Naive thymus-derived CD4-positive, alpha-beta T cell (primary cell): Measurements from ENCODE around the gene RAB6A. TPM values are rescaled to one million over a fixed set of nuclear protein-coding genes. Genes with fewer than 3 reads are reported as not detected.
"Not testable (repeated sequence)": the region's sequence is repeated elsewhere in the genome, so short reads cannot be mapped to it uniquely, and the experiment has no call there.

Experiments used
- ATAC-seq: fragments of 150-1000 bp; cut with Tn5 transposase; 2 replicates; pipeline ENCODE4 v1.10.0; 2021; ENCODE audit warnings: mild to moderate bottlenecking, moderate library complexity
- CTCF ChIA-PET: fragments of 350-600 bp; sonication (Branson Sonifier 250); formaldehyde crosslinking; loops from one replicate; lab custom pipeline; 2021; ENCODE audit warnings: antibody characterized with exemption; lab: Charles Lee
- POLR2A ChIA-PET: fragments of 350-600 bp; sonication (Branson Sonifier 250); formaldehyde crosslinking; loops from one replicate; lab custom pipeline; 2021; ENCODE audit warnings: antibody characterized with exemption, inconsistent platforms; lab: Charles Lee
- DNase-seq, 9 donors: peaks; one replicate each; pipeline versions ENCODE4 v3.0.0 to v3.0.0-alpha.2; 2020 to 2022; ENCODE audit warnings: mixed read lengths in 1 of 9
- H3K27ac ChIP-seq: one replicate; pipeline ENCODE4 v1.7.0; 2013; ENCODE audit warnings: mild to moderate bottlenecking, low read depth, low read length, moderate library complexity
- H3K27me3 ChIP-seq, 2 donors: one replicate each; pipeline ENCODE4 v1.7.0; 2013; ENCODE audit warnings: low read length in 2 of 2, mild to moderate bottlenecking in 2 of 2, moderate library complexity in 2 of 2; ENCODE audit not compliant: control insufficient read depth in 2 of 2, insufficient read depth in 2 of 2
- H3K36me3 ChIP-seq, 3 experiments: 1 replicate in 2 of 3; 2 replicates in 1 of 3; pipeline ENCODE4 v1.7.0; 2013; ENCODE audit warnings: low read length in 3 of 3, mild to moderate bottlenecking in 3 of 3, moderate library complexity in 1 of 3; ENCODE audit not compliant: insufficient read depth in 3 of 3, control insufficient read depth in 2 of 3
- H3K4me1 ChIP-seq, 2 donors: one replicate each; pipeline ENCODE4 v1.7.0; 2013; ENCODE audit warnings: low read length in 2 of 2, mild to moderate bottlenecking in 2 of 2, moderate library complexity in 1 of 2; ENCODE audit not compliant: control insufficient read depth in 2 of 2, insufficient read depth in 2 of 2
- H3K4me3 ChIP-seq: 2 replicates; pipeline ENCODE4 v1.7.0; 2013; ENCODE audit warnings: mild to moderate bottlenecking, low read length
- H3K9me3 ChIP-seq, 3 experiments: 1 replicate in 2 of 3; 2 replicates in 1 of 3; pipeline ENCODE4 v1.7.0; 2013; ENCODE audit warnings: low read length in 3 of 3; ENCODE audit not compliant: control insufficient read depth in 2 of 3
- H3K27ac Mint-ChIP-seq, 9 donors: one replicate each; pipeline ENCODE4 v1.8.0; 2020 to 2022; ENCODE audit warnings: mixed read lengths in 9 of 9, mild to moderate bottlenecking in 8 of 9, moderate library complexity in 5 of 9, inconsistent platforms in 2 of 9
- H3K27me3 Mint-ChIP-seq, 5 donors: one replicate each; pipeline ENCODE4 v1.8.0; 2021 to 2022; ENCODE audit warnings: mixed read lengths in 5 of 5, mild to moderate bottlenecking in 1 of 5
- H3K36me3 Mint-ChIP-seq, 5 donors: one replicate each; pipeline ENCODE4 v1.8.0; 2020 to 2022; ENCODE audit warnings: mixed read lengths in 5 of 5, mild to moderate bottlenecking in 3 of 5, inconsistent platforms in 1 of 5
- H3K4me1 Mint-ChIP-seq, 7 donors: one replicate each; pipeline ENCODE4 v1.8.0; 2020 to 2022; ENCODE audit warnings: mixed read lengths in 7 of 7, mild to moderate bottlenecking in 3 of 7, inconsistent platforms in 1 of 7
- H3K4me3 Mint-ChIP-seq, 10 donors: one replicate each; pipeline ENCODE4 v1.8.0; 2020 to 2022; ENCODE audit warnings: mild to moderate bottlenecking in 10 of 10, mixed read lengths in 10 of 10, moderate library complexity in 6 of 10, inconsistent platforms in 2 of 10
- H3K9me3 Mint-ChIP-seq, 11 donors: one replicate each; pipeline ENCODE4 v1.8.0; 2020 to 2022; ENCODE audit warnings: mixed read lengths in 11 of 11, mild to moderate bottlenecking in 4 of 11, inconsistent platforms in 1 of 11, moderate library complexity in 1 of 11
- intact Hi-C, 2 donors: fragments of 100-400 bp; cut with micrococcal nuclease; formaldehyde crosslinking; loops; one replicate each; pipeline ENCODE4 v1.15.1; 2023
- polyA plus RNA-seq, 2 donors: library from polyadenylated mRNA; unstranded; fragments of 300-500 nt; fragmentation: Illumina TruSeq; gene quantifications; one replicate each; pipeline ENCODE4 v1.2.3, GENCODE V29; 2021
- total RNA-seq, 6 experiments: library from RNA in 5 of 6; stranded (reverse) in 5 of 6; gene quantifications; 1 replicate in 5 of 6; 2 replicates in 1 of 6; pipeline ENCODE4 v1.2.3 and lab custom pipeline; 2021 to 2026

The RAB6A gene
- total and polyA plus RNA-seq, 7 experiments from 2014 or later, result 54.9 to 94.5 (median 80.0) TPM

- ATAC-seq, result no peak
- Histone ChIP-seq H3K9me3 (no peaks in the 10 kb centered on the region), H3K27ac (no peak overlapping the region), H3K36me3 (no peaks in the 10 kb centered on the region), H3K4me3 (no peak overlapping the region), H3K27me3 (no peaks in the 10 kb centered on the region), H3K4me1 (peaks cover 0 to 6% of the 10 kb centered on the region in 2 donors)
- peak overlapping the region in 2 of 9 donors; percentile 51 to 77 for H3K27ac Mint-ChIP-seq
- peaks cover 36 to 63% (median 54%) of the 10 kb centered on the region in 7 donors for H3K4me1 Mint-ChIP-seq
- no peaks in the 10 kb centered on the region for H3K27me3 Mint-ChIP-seq
- no peaks in the 10 kb centered on the region for H3K9me3 Mint-ChIP-seq
- ChIA-PET POLR2A (interaction anchor here (0.6 to 0.9 kb wide), 2 partner anchors 8 to 235 kb away, joined by 3 read pairs; no protein-coding TSS in a partner anchor), CTCF (interaction anchor here (0.6 to 0.7 kb wide), 3 partner anchors 27 to 1828 kb away, joined by 3 read pairs; no protein-coding TSS in a partner anchor)
- no peak overlapping the region for H3K4me3 Mint-ChIP-seq
- DNase-seq, result no peak
- H3K36me3 Mint-ChIP-seq, result peaks cover 0 to 12% (median 10%) of the 10 kb centered on the region in 5 donors
- intact Hi-C loops, result no loop called here
These were observed 8.0 kb downstream of the RAB6A start for GRCh38 chr11:73752903-73753302.

GRCh38 chr11:73752216-73752867, 8.5 kb downstream of the RAB6A start:
- intact Hi-C loops, result no loop called here
- H3K36me3 Mint-ChIP-seq, result peaks cover 0 to 11% (median 10%) of the 10 kb centered on the region in 5 donors
- CTCF ChIA-PET, result interaction anchor here (0.6 to 0.7 kb wide), 3 partner anchors 27 to 1827 kb away, joined by 3 read pairs; no protein-coding TSS in a partner anchor
- no peaks in the 10 kb centered on the region for H3K36me3 ChIP-seq
- peaks cover 0 to 6% of the 10 kb centered on the region in 2 donors for H3K4me1 ChIP-seq
- H3K4me3 Mint-ChIP-seq, result peak overlapping the region in 7 of 10 donors; percentile 1 to 52 (median 18)
- ATAC-seq (no peak), DNase-seq (no peak)
- peaks cover 40 to 63% (median 55%) of the 10 kb centered on the region in 7 donors for H3K4me1 Mint-ChIP-seq
- peak overlapping the region in 8 of 9 donors; percentile 13 to 77 (median 50) for H3K27ac Mint-ChIP-seq
- no peak overlapping the region for H3K4me3 ChIP-seq
- no peaks in the 10 kb centered on the region for H3K27me3 Mint-ChIP-seq
- no peaks in the 10 kb centered on the region for H3K9me3 Mint-ChIP-seq
- no peaks in the 10 kb centered on the region for H3K9me3 ChIP-seq
- no peaks in the 10 kb centered on the region for H3K27me3 ChIP-seq
- POLR2A ChIA-PET, result interaction anchor here (0.6 to 0.9 kb wide), 2 partner anchors 9 to 235 kb away, joined by 3 read pairs; no protein-coding TSS in a partner anchor
- H3K27ac ChIP-seq, result no peak overlapping the region

- DNase-seq, intact Hi-C loops, H3K27ac ChIP-seq, H3K9me3 ChIP-seq, H3K9me3 Mint-ChIP-seq, H3K4me1 ChIP-seq, H3K27me3 Mint-ChIP-seq, ATAC-seq, H3K4me3 ChIP-seq, H3K27me3 ChIP-seq, CTCF ChIA-PET, H3K36me3 ChIP-seq: not testable (repeated sequence)
- Mint-ChIP-seq H3K4me1 (peaks cover 37 to 64% (median 57%) of the 10 kb centered on the region in 7 donors), H3K36me3 (peaks cover 0 to 11% (median 9%) of the 10 kb centered on the region in 5 donors), H3K4me3 (peak overlapping the region in 1 of 10 donors; percentile 52), H3K27ac (peak overlapping the region in 4 of 9 donors; percentile 32 to 77 (median 59))
- POLR2A ChIA-PET, result interaction anchor here (0.6 to 1.0 kb wide), 2 partner anchors 10 to 1194 kb away, joined by 3 read pairs; no protein-coding TSS in a partner anchor
These were observed 10.0 kb downstream of the RAB6A start for GRCh38 chr11:73750862-73751261.

DNA sequence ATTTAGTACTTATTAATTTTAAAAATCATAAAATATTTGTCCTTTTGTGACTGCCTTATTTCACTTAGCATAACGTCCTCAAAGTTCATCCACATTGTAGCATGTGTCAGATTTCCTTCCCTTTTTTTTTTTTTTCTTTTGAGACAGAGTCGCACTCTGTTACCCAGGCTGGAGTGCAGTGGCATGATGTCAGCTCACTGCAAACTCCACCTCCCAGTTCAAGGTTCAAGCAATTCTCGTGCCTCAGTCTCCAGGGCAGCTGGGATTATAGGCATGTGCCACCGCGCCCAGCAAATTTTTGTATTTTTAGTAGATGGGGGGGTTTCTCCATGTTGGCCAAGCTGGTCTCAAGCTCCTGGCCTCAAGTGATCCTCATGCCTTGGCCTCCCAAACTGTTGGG, 10.6 kb downstream of the RAB6A start:
- Histone ChIP-seq H3K9me3 (no peaks in the 10 kb centered on the region), H3K36me3 (no peaks in the 10 kb centered on the region), H3K27ac (no peak overlapping the region), H3K4me3 (no peak overlapping the region), H3K4me1 (peaks cover 0 to 6% of the 10 kb centered on the region in 2 donors), H3K27me3 (no peaks in the 10 kb centered on the region)
- peak; percentile 59 for ATAC-seq
- DNase-seq, result no peak
- Mint-ChIP-seq H3K9me3 (no peaks in the 10 kb centered on the region), H3K4me3 (peak overlapping the region in 1 of 10 donors; percentile 37), H3K27me3 (no peaks in the 10 kb centered on the region), H3K36me3 (peaks cover 0 to 11% (median 8%) of the 10 kb centered on the region in 5 donors), H3K4me1 (peaks cover 35 to 67% (median 60%) of the 10 kb centered on the region in 7 donors), H3K27ac (no peak overlapping the region)
- ChIA-PET POLR2A (no interaction called here), CTCF (no interaction called here)
- intact Hi-C loops, result no loop called here

- Histone ChIP-seq H3K36me3 (no peaks in the 10 kb centered on the region), H3K4me1 (peaks cover 0 to 6% of the 10 kb centered on the region in 2 donors), H3K9me3 (no peaks in the 10 kb centered on the region), H3K27ac (no peak overlapping the region), H3K4me3 (no peak overlapping the region), H3K27me3 (no peaks in the 10 kb centered on the region)
- DNase-seq (no peak), ATAC-seq (no peak)
- POLR2A ChIA-PET, result interaction anchor here (0.6 kb wide), 1 partner anchor 49 kb away, joined by 3 read pairs; no protein-coding TSS in a partner anchor
- peaks cover 35 to 67% (median 59%) of the 10 kb centered on the region in 7 donors for H3K4me1 Mint-ChIP-seq
- peak overlapping the region in 1 of 10 donors; percentile 30 for H3K4me3 Mint-ChIP-seq
- CTCF ChIA-PET, result no interaction called here
- peaks cover 0 to 11% (median 8%) of the 10 kb centered on the region in 5 donors for H3K36me3 Mint-ChIP-seq
- H3K9me3 Mint-ChIP-seq, result no peaks in the 10 kb centered on the region
- no peaks in the 10 kb centered on the region for H3K27me3 Mint-ChIP-seq
- intact Hi-C loops, result no loop called here
- H3K27ac Mint-ChIP-seq, result peak overlapping the region in 1 of 9 donors; percentile 49
These were observed 11.8 kb downstream of the RAB6A start for GRCh38 chr11:73749118-73749517.

- H3K27ac Mint-ChIP-seq, result peak overlapping the region in 1 of 9 donors; percentile 8
- H3K27me3 Mint-ChIP-seq, result no peaks in the 10 kb centered on the region
- no peak overlapping the region for H3K27ac ChIP-seq
- peaks cover 36 to 66% (median 58%) of the 10 kb centered on the region in 7 donors for H3K4me1 Mint-ChIP-seq
- ATAC-seq, result no peak
- H3K36me3 ChIP-seq, result no peaks in the 10 kb centered on the region
- no peak overlapping the region for H3K4me3 ChIP-seq
- intact Hi-C loops, result no loop called here
- ChIA-PET POLR2A (interaction anchor here (0.6 to 0.7 kb wide), 2 partner anchors 31 to 606 kb away, joined by 3 read pairs; partner anchors contain the start of gene FCHSD2), CTCF (interaction anchor here (0.6 kb wide), 1 partner anchor 519 kb away, joined by 3 read pairs; no protein-coding TSS in a partner anchor)
- H3K9me3 Mint-ChIP-seq, result no peaks in the 10 kb centered on the region
- H3K27me3 ChIP-seq, result no peaks in the 10 kb centered on the region
- H3K4me1 ChIP-seq, result peaks cover 0 to 6% of the 10 kb centered on the region in 2 donors
- no peaks in the 10 kb centered on the region for H3K9me3 ChIP-seq
- DNase-seq, result no peak
- no peak overlapping the region for H3K4me3 Mint-ChIP-seq
- peaks cover 0 to 10% (median 5%) of the 10 kb centered on the region in 5 donors for H3K36me3 Mint-ChIP-seq
These were observed 12.6 kb downstream of the RAB6A start for GRCh38 chr11:73748300-73748699.
